ENCODE data around the gene UQCR10. TPM values are rescaled to one million over a fixed set of nuclear protein-coding genes. Genes with fewer than 3 reads are reported as not detected.

UQCR10 gene
- total and polyA plus RNA-seq, 2 experiments from 2014 or later: 78.0 to 535 TPM

- Histone ChIP-seq H3K4me3 (no peak overlapping the region), H3K27me3 (ENCODE audit: insufficient read depth) (no peaks in the 10 kb centered on the region), H3K79me2 (replicated peaks; ENCODE audit: insufficient read depth) (no peaks in the 10 kb centered on the region), H2AFZ (no peak overlapping the region), H3K36me3 (ENCODE audit: insufficient read depth) (no peaks in the 10 kb centered on the region), H4K20me1 (replicated peaks; ENCODE audit: insufficient read depth) (peaks cover 4% of the 10 kb centered on the region; the same call in 1 of the 2 replicates), H3F3A (replicated peaks; ENCODE audit: low read depth) (no peaks in the 10 kb centered on the region), H3K4me2 (no peak overlapping the region), H3K27ac (ENCODE audit: low read depth) (no peak overlapping the region), H3K4me1 (ENCODE audit: insufficient read depth) (no peaks in the 10 kb centered on the region), H3K9me2 (ENCODE audit: insufficient read depth) (no peaks in the 10 kb centered on the region)
- H3K4me3 Mint-ChIP-seq: no peak overlapping the region
- no peaks in the 10 kb centered on the region for H3K9me3 Mint-ChIP-seq
- no peak overlapping the region; the same call in 1 of the 2 replicates for H3K27ac Mint-ChIP-seq
- H3K36me3 Mint-ChIP-seq (ENCODE audit: low read depth): no peaks in the 10 kb centered on the region
- peaks cover 4% of the 10 kb centered on the region for H3K27me3 Mint-ChIP-seq (ENCODE audit: insufficient read depth, low read depth, poor library complexity)
- H3K4me1 Mint-ChIP-seq: no peaks in the 10 kb centered on the region; the same call in 2 of the 3 replicates
- no peak for DNase-seq (ENCODE audit: low spot score)
- ATAC-seq: no peak
- TF ChIP-seq ZNF114 (CRISPR knock-in tag; IDR thresholded peaks at IDR 0.05): no peak
Measured at GRCh38 chr22:29758959-29759358, 8.2 kb upstream of the UQCR10 start.

GRCh38 chr22:29762263-29762662, 4.9 kb upstream of the UQCR10 start:
- H3K4me2 ChIP-seq: no peak overlapping the region
- peaks cover 6% of the 10 kb centered on the region; the same call in 2 of the 3 replicates for H3K4me1 Mint-ChIP-seq

More at GRCh38 chr22:29762263-29762662, 4.9 kb upstream of the UQCR10 start:
- Mint-ChIP-seq H3K9me3 (no peaks in the 10 kb centered on the region), H3K36me3 (ENCODE audit: low read depth) (peaks cover under 1% of the 10 kb centered on the region; the same call in 1 of the 3 replicates), H3K4me3 (no peak overlapping the region), H3K27ac (no peak overlapping the region), H3K27me3 (ENCODE audit: insufficient read depth, low read depth, poor library complexity) (peaks cover 8% of the 10 kb centered on the region)
- Histone ChIP-seq H3K4me1 (ENCODE audit: insufficient read depth) (peaks cover 3% of the 10 kb centered on the region), H3K27ac (ENCODE audit: low read depth) (no peak overlapping the region), H3K79me2 (replicated peaks; ENCODE audit: insufficient read depth) (0 out of 2 replicates have a peak, but pooled peaks cover 8% of the 10 kb centered on the region), H3K9me2 (ENCODE audit: insufficient read depth) (no peaks in the 10 kb centered on the region), H3K4me3 (no peak overlapping the region), H3K27me3 (ENCODE audit: insufficient read depth) (no peaks in the 10 kb centered on the region), H3F3A (replicated peaks; ENCODE audit: low read depth) (no peaks in the 10 kb centered on the region), H4K20me1 (replicated peaks; ENCODE audit: insufficient read depth) (peaks cover 4% of the 10 kb centered on the region; the same call in 1 of the 2 replicates), H2AFZ (no peak overlapping the region), H3K36me3 (ENCODE audit: insufficient read depth) (no peaks in the 10 kb centered on the region)
- no peak for ATAC-seq
- no peak for DNase-seq (ENCODE audit: low spot score)
- TF ChIP-seq EZH2 (IDR thresholded peaks at IDR 0.05; ENCODE audit: low read depth, unreplicated experiment) (no peak), ZNF331 (CRISPR knock-in tag; IDR thresholded peaks at IDR 0.05; ENCODE audit: low read depth) (no peak), CREB1 (CRISPR knock-in tag; IDR thresholded peaks at IDR 0.05; ENCODE audit: low read depth) (no peak), ETS1 (IDR thresholded peaks at IDR 0.05) (no peak), CTCF (conservative IDR thresholded peaks at IDR 0.05; ENCODE audit: low read depth in 2 of 2) (no peak), JUNB (IDR thresholded peaks at IDR 0.05; ENCODE audit: unreplicated experiment) (no peak), NANOG (IDR thresholded peaks at IDR 0.05; ENCODE audit: borderline replicate concordance) (no peak), ZNF114 (CRISPR knock-in tag; IDR thresholded peaks at IDR 0.05) (no peak), EZH2phosphoT487 (IDR thresholded peaks at IDR 0.05; ENCODE audit: unreplicated experiment) (no peak), STAT1 (IDR thresholded peaks at IDR 0.05; ENCODE audit: unreplicated experiment) (no peak), ZNF462 (CRISPR knock-in tag; IDR thresholded peaks at IDR 0.05) (no peak)
